Vagina (tissue), 2 donors: ENCODE data around the gene NIPAL3. TPM values are rescaled to one million over a fixed set of nuclear protein-coding genes. Genes with fewer than 3 reads are reported as not detected.
"Not testable (repeated sequence)": the region's sequence is repeated elsewhere in the genome, so short reads cannot be mapped to it uniquely, and the experiment has no call there.

Experiments used
- DNase-seq, 2 donors: peaks; one replicate each; pipeline ENCODE4 v3.0.0-alpha.2; 2017; ENCODE audit errors: extremely low spot score in 2 of 2
- H3K27ac ChIP-seq: fragments of 200-600 bp; sonication (generic); one replicate; pipeline ENCODE4 v1.5.1; 2019
- H3K27me3 ChIP-seq: fragments of 200-600 bp; sonication (generic); one replicate; pipeline ENCODE4 v1.5.1; 2019
- H3K36me3 ChIP-seq, 2 donors: fragments of 200-600 bp; sonication (generic); one replicate each; pipeline ENCODE4 v1.5.1; 2017 to 2019
- H3K4me1 ChIP-seq: fragments of 200-600 bp; sonication (generic); one replicate; pipeline ENCODE4 v1.5.1; 2019
- H3K4me3 ChIP-seq, 2 donors: fragments of 200-600 bp; sonication (generic); 1 replicate in 1 of 2; 2 replicates in 1 of 2; pipeline ENCODE4 v1.5.1; 2016 to 2019
- H3K9me3 ChIP-seq: fragments of 200-600 bp; sonication (generic); one replicate; pipeline ENCODE4 v1.5.1; 2019
- POLR2A ChIP-seq, 2 donors: fragments of 450-650 bp; IDR thresholded peaks; one replicate each; pipeline ENCODE4 v1.6.1; 2017; ENCODE audit warnings: antibody characterized with exemption in 2 of 2, mild to moderate bottlenecking in 2 of 2, moderate library complexity in 2 of 2
- POLR2AphosphoS5 ChIP-seq, 2 donors: sonication (generic); formaldehyde crosslinking; IDR thresholded peaks; one replicate each; pipeline ENCODE4 v1.9.0; 2017; ENCODE audit warnings: antibody characterized with exemption in 2 of 2, mild to moderate bottlenecking in 2 of 2, low read depth in 1 of 2; ENCODE audit not compliant: insufficient read depth in 1 of 2
- intact Hi-C: fragments of 100-400 bp; cut with DNase I; formaldehyde crosslinking; loops from one replicate; pipeline ENCODE4 v1.15.1; 2023
- total RNA-seq: library from RNA; depleted of rRNA; stranded (reverse); fragments of >200 nt; gene quantifications from one replicate; pipeline ENCODE4 v1.2.3, GENCODE V29; 2016
- TF ChIP-seq, protein P1 (sequence below), 3 experiments: fragments of 450-650 bp in 2 of 3; fragments of 200-600 bp in 1 of 3; sonication (generic) in 1 of 3; IDR thresholded peaks; one replicate each; pipeline ENCODE4 v1.5.1; 2017 to 2019; ENCODE audit warnings: antibody characterized with exemption in 3 of 3, mild to moderate bottlenecking in 2 of 3, moderate library complexity in 2 of 3

Gene NIPAL3
- total RNA-seq, 1 donor from 2014 or later, result 21.1 TPM

DNA sequence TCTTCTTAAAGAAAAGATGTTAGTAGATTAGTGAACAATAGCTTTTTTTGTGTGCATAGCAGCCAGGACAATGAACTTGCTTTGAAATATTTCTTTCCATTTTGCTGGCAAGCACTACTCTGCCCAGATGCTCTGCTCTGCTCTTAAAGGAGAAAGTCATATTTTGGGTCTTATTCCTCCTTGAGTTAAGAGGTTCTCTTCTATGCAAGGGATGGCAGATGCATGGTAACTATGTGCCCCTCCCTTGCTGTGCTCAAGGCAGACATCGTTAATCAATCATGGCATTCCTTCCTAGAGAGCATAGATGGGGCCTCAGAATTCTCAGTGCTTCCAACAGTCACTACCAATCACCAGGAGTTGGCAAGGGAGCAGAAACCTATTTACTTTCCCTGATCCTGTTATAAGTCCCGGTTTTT lies 27.6 kb downstream of the NIPAL3 start:
- DNase-seq, result no peak
- Histone ChIP-seq H3K36me3 (peaks cover 0 to 3% of the 10 kb centered on the region in 2 donors), H3K4me3 (no peak overlapping the region), H3K27ac (no peak overlapping the region), H3K9me3 (no peaks in the 10 kb centered on the region), H3K4me1 (peaks cover 5% of the 10 kb centered on the region), H3K27me3 (no peaks in the 10 kb centered on the region)
- intact Hi-C loops, result no loop called here
- TF ChIP-seq POLR2AphosphoS5 (IDR thresholded peaks at IDR 0.05; ENCODE audit: insufficient read depth in 1 of 2, low read depth in 1 of 2) (no peak), POLR2A (IDR thresholded peaks at IDR 0.05) (no peak)
- TF ChIP-seq, protein P1, sequence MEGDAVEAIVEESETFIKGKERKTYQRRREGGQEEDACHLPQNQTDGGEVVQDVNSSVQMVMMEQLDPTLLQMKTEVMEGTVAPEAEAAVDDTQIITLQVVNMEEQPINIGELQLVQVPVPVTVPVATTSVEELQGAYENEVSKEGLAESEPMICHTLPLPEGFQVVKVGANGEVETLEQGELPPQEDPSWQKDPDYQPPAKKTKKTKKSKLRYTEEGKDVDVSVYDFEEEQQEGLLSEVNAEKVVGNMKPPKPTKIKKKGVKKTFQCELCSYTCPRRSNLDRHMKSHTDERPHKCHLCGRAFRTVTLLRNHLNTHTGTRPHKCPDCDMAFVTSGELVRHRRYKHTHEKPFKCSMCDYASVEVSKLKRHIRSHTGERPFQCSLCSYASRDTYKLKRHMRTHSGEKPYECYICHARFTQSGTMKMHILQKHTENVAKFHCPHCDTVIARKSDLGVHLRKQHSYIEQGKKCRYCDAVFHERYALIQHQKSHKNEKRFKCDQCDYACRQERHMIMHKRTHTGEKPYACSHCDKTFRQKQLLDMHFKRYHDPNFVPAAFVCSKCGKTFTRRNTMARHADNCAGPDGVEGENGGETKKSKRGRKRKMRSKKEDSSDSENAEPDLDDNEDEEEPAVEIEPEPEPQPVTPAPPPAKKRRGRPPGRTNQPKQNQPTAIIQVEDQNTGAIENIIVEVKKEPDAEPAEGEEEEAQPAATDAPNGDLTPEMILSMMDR (IDR thresholded peaks at IDR 0.05), result no peak

DNA sequence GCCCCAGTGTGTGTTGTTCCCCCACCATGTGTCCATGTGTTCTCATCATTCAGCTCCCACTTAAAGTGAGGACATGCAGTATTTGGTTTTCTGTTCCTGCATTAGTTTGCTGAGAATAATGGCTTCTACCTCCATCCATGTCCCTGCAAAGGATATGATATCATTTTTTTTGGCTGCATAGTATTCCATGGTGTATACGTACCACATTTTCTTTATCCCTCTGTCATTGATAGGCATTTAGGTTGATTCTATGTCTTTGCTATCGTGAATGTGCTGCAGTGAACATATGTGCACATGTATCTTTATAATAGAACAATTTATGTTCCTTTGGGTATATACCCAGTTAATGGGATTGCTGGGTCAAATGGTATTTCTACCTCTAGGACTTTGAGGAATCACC lies 30.8 kb downstream of the NIPAL3 start:
- DNase-seq, H3K9me3 ChIP-seq, H3K27ac ChIP-seq, H3K4me1 ChIP-seq, H3K4me3 ChIP-seq, intact Hi-C loops, H3K27me3 ChIP-seq: not testable (repeated sequence)
- peaks cover 0 to 24% of the 10 kb centered on the region in 2 donors for H3K36me3 ChIP-seq

DNA sequence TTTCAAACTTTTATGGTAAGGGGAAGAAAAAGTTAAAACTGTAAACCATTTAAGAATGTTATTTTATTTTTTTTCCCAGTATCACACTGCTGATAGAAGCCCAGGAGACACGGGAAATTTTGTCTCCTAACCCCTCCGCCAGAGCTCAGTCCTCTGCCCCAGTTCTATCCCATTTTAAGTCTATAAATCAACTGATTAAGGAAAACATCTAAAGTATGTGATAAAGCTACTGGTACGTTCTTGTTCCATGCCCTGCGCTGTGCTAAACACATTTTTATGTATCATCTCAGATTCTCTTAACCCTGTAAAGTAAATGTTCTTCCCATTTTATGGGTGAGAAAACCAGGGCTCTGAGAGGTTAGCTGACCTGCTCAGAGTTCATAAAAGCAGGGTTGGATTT lies 34.7 kb downstream of the NIPAL3 start:
- no peak overlapping the region for H3K4me3 ChIP-seq
- no peaks in the 10 kb centered on the region for H3K4me1 ChIP-seq
- TF ChIP-seq POLR2AphosphoS5 (IDR thresholded peaks at IDR 0.05; ENCODE audit: insufficient read depth in 1 of 2, low read depth in 1 of 2) (no peak), POLR2A (IDR thresholded peaks at IDR 0.05) (no peak)
- TF ChIP-seq, protein P1 (IDR thresholded peaks at IDR 0.05), result no peak
- H3K27me3 ChIP-seq, result no peaks in the 10 kb centered on the region
- intact Hi-C loops, result no loop called here
- H3K36me3 ChIP-seq, result peaks cover 0 to 26% of the 10 kb centered on the region in 2 donors
- no peak for DNase-seq
- no peak overlapping the region for H3K27ac ChIP-seq
- no peaks in the 10 kb centered on the region for H3K9me3 ChIP-seq

DNA sequence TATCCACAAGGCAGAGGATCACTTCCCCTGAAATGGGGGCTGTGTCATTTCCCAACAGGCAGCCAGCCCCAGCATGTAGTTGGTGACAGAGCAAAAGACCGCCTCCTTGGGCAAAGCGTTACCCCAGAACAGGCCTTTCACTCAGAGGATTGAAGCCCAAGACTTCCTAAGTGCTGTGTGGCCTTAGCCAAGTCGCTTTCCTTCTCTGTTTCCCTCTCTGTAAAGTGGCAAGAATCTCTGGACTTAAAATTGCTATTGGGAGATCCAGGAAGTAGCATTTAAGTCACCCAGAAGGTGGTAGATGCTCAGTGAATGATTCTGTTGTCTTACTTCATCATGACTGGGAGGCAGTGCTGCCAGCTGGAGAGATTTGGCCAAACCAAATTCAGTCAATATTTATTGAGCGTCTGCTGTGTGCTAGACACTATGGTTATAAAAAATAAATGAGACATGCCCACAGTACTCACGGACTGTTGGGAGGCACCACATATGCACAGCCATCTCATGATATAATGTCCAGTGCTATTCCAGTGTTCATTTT lies 35.3 kb downstream of the NIPAL3 start:
- H3K27me3 ChIP-seq, result no peaks in the 10 kb centered on the region
- intact Hi-C loops, result no loop called here
- no peak for DNase-seq
- H3K36me3 ChIP-seq, result peaks cover 0 to 29% of the 10 kb centered on the region in 2 donors
- H3K9me3 ChIP-seq, result no peaks in the 10 kb centered on the region
- H3K4me3 ChIP-seq, result no peak overlapping the region
- TF ChIP-seq POLR2AphosphoS5 (IDR thresholded peaks at IDR 0.05; ENCODE audit: insufficient read depth in 1 of 2, low read depth in 1 of 2) (no peak), POLR2A (IDR thresholded peaks at IDR 0.05) (no peak)
- TF ChIP-seq, protein P1 (IDR thresholded peaks at IDR 0.05), result no peak
- no peaks in the 10 kb centered on the region for H3K4me1 ChIP-seq
- H3K27ac ChIP-seq, result no peak overlapping the region

DNA sequence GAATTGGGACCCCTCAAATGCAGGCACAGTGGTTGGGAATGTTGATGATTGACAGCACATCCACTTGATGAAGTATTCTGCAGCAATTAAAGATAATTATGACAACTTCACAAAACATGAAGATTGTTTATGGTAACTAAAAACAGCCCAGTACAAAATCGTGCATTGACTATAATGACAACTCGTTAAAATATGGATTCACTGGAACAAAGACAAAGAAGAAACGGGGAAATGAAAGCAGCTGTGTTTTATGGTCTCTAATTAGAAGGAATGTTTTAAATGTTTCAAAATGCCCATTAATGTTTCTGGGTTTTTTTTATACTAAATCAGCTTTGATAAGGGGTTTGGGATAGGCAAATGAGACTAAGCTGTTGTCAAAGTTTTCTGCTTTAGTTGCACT lies 36.1 kb downstream of the NIPAL3 start:
- no peaks in the 10 kb centered on the region for H3K9me3 ChIP-seq
- no peak overlapping the region for H3K27ac ChIP-seq
- TF ChIP-seq, protein P1 (IDR thresholded peaks at IDR 0.05), result no peak
- TF ChIP-seq POLR2A (IDR thresholded peaks at IDR 0.05) (no peak), POLR2AphosphoS5 (IDR thresholded peaks at IDR 0.05; ENCODE audit: insufficient read depth in 1 of 2, low read depth in 1 of 2) (no peak)
- DNase-seq, result no peak
- H3K4me3 ChIP-seq, result no peak overlapping the region
- no peaks in the 10 kb centered on the region for H3K4me1 ChIP-seq
- no peaks in the 10 kb centered on the region for H3K27me3 ChIP-seq
- H3K36me3 ChIP-seq, result peaks cover 0 to 34% of the 10 kb centered on the region in 2 donors
- intact Hi-C loops, result no loop called here
